Astrocyte of the spinal cord (primary cell): ENCODE results near the gene EBPL.

ENCODE experiments used
- DNase-seq: peaks from one replicate; pipeline ENCODE4 v3.0.0; 2011; ENCODE audit warnings: low read depth, low spot score
- H3K4me3 ChIP-seq: 2 replicates; pipeline ENCODE4 v1.5.1; 2011; ENCODE audit warnings: low read depth, mild to moderate bottlenecking, low read length, moderate library complexity
- CTCF ChIP-seq: IDR thresholded peaks from 2 replicates; pipeline ENCODE4 v1.5.1; 2012; ENCODE audit warnings: low read depth, mild to moderate bottlenecking, low read length, inconsistent platforms
- in situ Hi-C: cut with HindIII; loops from 2 replicates; pipeline ENCODE4 v1.10.0; 2017; ENCODE audit warnings: low sequenced_read_pairs

The EBPL gene

GRCh38 chr13:49693191-49693733, 2.0 kb upstream of the EBPL start:
- no peak for TF ChIP-seq CTCF
- in situ Hi-C loops = no loop called here
- no peak for DNase-seq
- no peak overlapping the region for H3K4me3 ChIP-seq

- peak overlapping the region; percentile 82 for H3K4me3 ChIP-seq
- in situ Hi-C loops = no loop called here
- peak; percentile 61 for DNase-seq
- TF ChIP-seq CTCF = no peak
Measured at GRCh38 chr13:49690133-49690994, 922 bp downstream of the EBPL start.

DNA sequence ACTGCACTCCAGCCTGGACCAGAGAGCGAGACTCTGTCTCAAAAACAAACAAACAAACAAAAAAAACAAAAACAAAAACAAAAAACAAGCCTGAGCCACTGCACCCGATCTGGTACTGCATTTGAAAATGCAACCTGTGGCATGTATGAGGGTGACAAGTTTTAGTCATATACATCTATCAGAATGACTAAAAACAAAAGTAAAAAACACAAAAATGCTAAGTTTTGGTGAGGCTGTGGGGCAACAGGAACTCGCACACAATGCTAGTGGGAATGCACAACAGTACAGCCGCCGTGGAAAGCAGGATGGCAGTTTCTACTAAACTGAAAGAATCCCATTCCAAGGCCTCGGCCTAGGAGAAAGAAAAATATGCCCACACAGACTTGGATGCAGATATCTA, 7.8 kb downstream of the EBPL start:
- DNase-seq = no peak
- H3K4me3 ChIP-seq = no peak overlapping the region
- in situ Hi-C loops = no loop called here
- TF ChIP-seq CTCF = no peak

- peak; percentile 39 for DNase-seq
- in situ Hi-C loops = no loop called here
- no peak overlapping the region for H3K4me3 ChIP-seq
- no peak for TF ChIP-seq CTCF
Measured at GRCh38 chr13:49681842-49682435, 9.3 kb downstream of the EBPL start.

GRCh38 chr13:49679246-49679645, 12.0 kb downstream of the EBPL start:
- TF ChIP-seq CTCF = peak; percentile 33
- peak; percentile 31 for DNase-seq
- in situ Hi-C loops = no loop called here
- H3K4me3 ChIP-seq = no peak overlapping the region

GRCh38 chr13:49678191-49678914, 12.9 kb downstream of the EBPL start:
- no peak for TF ChIP-seq CTCF
- in situ Hi-C loops = no loop called here
- no peak overlapping the region for H3K4me3 ChIP-seq
- DNase-seq = no peak
